ENCODE data around the gene TCF23.
"Not testable (repeated sequence)": the region's sequence is repeated elsewhere in the genome, so short reads cannot be mapped to it uniquely, and the experiment has no call there.

TCF23 gene

DNA sequence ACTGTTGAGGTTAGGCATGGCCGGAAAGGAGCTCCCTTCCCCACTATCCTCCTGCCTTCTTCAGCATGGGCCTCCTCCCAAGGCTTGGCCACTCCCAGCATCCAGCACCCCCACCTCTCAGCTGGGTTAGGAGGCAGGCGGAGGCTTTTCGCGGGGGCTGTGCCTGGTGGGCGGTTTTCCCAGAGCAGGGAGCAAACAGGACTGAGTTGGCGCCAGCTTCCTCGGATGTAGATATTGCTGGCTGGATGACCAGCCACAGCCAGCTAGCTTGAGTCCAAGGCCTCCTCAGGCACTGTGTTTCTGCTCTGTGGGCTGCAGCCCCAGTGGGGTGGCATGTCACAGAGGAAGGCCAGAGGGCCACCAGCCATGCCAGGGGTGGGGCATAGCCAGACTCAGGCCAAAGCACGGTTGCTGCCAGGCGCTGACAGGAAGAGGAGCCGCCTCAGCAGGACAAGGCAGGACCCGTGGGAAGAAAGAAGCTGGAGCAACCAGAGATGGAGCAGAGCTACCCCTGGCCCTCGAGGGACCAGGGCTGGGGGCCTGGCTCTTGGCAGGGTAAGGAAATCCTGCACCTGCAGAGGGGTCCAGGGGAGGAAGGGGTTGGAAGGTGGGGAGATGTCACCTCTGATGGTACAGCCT is at the start of gene TCF23:
TCF23 (plus strand) TSS at position 204 of the 639 bp plus-strand sequence; CDS start at position 334, 130 bp downstream.
- no peak for DNase-seq (ENCODE audit: low read depth)

DNA sequence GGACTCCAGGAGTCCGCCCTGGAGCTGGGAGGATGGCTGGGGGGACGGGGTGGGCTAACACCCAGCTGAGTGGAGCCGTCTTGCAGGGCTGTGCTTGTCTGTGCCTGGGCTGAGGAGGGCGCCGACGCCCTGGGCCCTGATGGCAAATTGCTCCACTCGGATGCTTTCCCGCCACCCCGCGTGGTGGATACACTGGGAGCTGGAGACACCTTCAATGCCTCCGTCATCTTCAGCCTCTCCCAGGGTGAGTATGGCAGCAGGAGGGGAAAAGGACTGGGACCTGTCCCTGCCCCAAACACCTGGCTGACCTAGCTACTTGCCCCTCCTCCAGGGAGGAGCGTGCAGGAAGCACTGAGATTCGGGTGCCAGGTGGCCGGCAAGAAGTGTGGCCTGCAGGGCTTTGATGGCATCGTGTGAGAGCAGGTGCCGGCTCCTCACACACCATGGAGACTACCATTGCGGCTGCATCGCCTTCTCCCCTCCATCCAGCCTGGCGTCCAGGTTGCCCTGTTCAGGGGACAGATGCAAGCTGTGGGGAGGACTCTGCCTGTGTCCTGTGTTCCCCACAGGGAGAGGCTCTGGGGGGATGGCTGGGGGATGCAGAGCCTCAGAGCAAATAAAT is 49.4 kb upstream of the TCF23 start:
- no peak for DNase-seq (ENCODE audit: low read depth)

DNA sequence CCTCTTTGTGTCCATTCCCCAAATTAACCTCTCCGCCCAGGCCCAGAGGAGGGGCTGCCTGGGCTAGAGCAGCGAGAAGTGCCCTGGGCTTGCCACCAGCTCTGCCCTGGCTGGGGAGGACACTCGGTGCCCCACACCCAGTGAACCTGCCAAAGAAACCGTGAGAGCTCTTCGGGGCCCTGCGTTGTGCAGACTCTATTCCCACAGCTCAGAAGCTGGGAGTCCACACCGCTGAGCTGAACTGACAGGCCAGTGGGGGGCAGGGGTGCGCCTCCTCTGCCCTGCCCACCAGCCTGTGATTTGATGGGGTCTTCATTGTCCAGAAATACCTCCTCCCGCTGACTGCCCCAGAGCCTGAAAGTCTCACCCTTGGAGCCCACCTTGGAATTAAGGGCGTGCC is 48.8 kb upstream of the TCF23 start:
- DNase-seq (ENCODE audit: low read depth): no peak

DNA sequence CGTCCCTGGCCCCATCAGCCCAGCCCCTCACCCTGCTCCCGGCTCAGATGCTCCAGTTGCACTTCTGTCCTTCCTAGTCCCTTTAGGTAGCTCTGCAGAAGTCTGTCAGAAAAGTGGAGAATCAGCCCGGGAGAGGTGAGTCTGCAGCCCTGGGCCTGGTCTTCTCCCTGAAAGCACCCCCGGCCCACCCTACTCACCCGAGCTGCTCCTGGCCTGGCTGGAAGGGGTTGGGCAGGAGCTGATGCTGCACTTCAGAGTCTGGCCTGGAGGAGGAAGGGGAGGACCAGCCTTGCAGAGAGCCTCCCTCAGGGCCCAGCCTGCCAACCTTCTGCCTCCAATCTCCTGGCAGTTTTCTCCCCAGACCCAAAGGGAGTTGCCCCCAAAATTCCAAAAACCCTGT is 46.5 kb upstream of the TCF23 start:
- DNase-seq (ENCODE audit: low read depth): no peak

DNA sequence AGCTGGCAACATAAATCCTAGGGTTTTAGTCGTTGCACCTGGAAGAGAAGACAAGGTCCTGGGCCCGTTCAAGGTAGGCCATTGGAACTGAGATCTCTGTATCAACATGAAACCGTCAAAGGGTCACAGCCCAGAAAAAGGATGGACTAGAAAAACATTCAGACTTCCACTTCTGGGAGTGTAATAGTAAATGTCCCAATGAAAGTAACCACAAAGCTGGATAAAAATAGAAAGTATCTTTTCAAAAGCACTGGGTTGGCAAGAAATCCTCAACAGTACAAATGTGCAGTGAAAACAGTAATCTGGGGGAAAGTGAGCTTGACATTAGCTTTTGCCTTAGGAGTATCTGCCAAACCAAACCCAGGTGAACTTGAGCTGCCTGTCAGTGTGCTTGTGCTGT is 42.8 kb upstream of the TCF23 start:
- DNase-seq (ENCODE audit: low read depth): no peak

DNA sequence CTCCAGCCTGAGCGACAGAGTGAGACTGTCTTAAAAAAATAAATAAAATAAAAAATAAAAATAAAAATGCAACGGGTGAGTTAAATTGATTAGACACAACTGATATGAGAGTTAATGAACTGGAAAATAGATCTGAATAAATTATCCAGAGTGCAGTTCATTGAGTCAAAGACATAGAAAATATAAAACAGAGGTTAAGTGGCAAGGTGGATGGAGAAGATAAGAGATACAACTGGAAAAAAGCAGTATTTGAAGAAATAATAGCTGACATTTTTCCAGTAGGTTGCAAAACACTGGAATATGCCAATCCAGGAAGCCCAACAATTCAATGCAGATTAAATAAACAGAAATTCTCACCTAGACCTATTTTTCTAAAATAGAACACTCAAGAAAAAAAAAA is 40.6 kb upstream of the TCF23 start:
- DNase-seq (ENCODE audit: low read depth): no peak

DNA sequence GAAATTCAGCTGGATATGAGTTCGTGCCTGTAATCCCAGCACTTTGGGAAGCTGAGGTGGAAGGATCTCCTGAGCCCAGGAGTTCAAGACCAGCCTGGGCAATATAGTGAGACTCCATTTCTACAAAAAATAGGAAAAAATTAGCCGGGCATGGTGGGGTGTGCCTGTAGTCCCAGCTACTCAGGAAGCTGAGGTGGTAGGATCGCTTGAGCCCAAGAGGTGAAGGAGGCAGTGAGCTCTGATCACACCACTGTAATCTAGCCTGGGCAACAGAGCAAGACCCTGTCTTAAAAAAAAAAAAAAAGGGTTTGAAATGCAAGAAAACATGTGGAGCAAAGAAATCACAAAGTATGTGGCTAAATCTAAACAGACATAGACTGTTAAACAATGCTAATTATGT is 39.7 kb upstream of the TCF23 start:
- no peak for DNase-seq (ENCODE audit: low read depth)

DNA sequence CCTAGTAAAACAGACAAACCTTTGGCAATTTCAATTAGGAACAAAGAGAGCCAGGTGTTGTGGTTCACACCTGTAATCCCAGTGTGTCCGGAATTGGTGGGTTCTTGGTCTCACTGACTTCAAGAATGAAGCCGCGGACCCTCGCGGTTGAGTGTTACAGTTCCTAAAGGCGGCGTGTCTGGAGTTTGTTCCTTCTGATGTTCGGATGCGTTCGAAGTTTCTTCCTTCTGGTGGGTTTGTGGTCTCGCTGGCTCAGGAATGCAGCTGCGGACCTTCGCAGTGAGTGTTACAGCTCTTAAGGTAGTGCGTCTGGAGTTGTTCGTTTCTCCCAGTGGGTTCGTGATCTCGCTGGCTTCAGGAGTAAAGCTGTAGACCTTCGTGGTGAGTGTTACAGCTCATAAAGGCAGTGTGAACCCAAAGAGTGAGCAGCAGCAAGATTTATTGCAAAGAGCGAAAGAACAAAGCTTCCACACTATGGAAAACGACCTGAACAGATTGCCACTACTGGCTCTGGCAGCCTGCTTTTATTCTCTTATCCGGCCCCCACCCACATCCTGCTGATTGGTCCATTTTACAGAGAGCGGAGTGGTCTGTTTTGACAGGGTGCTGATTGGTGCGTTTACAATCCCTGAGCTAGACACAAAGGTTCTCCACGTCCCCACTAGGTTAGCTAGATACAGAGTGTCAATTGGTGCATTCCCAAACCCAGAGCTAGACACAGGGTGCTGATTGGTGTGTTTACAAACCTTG is 38.0 kb upstream of the TCF23 start:
- DNase-seq (ENCODE audit: low read depth): not testable (repeated sequence)

DNA sequence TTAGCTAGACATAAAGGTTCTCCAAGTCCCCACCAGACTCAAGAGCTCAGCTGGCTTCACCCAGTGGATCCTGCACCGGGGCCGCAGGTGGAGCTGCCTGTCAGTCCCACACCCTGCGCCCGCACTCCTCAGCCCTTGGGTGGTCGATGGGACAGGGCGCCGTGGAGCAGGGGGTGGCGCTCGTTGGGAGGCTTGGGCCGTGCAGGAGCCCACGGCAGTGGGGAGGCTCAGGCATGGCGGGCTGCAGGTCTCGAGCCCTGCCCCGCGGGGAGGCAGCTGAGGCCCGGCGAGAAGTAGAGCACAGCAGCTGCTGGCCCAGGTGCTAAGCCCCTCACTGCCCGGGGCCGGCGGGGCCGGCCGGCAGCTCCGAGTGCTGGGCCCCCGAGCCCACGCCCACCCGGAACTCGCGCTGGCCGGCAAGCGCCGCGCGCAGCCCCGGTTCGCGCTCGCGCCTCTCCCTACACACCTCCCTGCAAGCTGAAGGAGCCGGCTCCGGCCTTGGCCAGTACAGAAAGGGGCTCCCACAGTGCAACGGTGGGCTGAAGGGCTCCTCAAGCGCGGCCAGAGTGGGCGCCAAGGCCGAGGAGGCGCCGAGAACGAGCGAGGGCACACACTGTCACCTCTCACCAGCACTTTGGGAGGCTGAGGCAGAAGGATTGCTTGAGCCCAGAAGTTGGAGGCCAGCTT is 37.3 kb upstream of the TCF23 start:
- DNase-seq (ENCODE audit: low read depth): not testable (repeated sequence)

DNA sequence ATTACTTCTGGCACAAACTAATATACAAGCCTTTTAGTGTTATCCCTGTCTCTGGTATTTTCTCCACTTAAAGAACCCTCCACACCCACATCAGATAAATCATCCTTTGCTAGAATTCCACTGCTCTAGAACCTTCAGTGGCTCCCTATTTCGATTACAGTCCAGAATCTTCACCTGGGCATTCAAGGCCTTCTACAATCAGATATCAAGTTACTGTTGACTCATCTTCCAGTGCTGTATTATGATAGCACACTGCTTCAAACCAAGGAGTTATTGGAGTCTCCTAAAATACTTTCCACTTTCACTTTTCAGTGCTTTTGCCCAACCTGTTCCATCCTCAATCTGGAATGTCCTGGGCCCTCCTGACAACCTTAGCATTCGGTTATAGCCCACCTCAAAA is 33.3 kb upstream of the TCF23 start:
- no peak for DNase-seq (ENCODE audit: low read depth)

DNA sequence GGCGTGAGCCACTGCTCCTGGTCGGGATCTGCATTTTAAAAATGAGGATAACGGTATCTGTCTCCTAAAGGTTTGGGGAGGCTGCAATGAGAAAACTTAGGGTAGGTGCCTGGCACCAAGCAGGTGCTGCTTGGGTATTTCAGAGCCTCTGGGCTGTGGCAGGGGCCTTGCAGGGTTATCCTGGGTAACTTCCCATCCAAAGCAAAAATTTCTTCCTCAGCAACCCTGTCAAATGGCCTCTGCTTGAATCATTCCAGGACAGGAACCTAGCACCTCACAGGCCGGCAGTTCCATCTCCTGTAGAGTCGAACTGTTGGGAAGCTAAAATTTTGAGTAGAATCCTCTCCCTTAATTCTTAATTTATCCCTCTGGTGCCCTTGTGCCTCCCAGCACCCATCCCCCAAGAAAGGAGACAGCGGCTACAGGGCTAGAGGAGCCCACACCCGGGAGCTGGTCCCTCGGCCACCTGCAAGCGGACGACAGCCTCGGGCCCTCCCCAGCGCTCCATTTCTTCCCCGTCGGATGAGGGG is 30.7 kb upstream of the TCF23 start:
- DNase-seq (ENCODE audit: low read depth): no peak

DNA sequence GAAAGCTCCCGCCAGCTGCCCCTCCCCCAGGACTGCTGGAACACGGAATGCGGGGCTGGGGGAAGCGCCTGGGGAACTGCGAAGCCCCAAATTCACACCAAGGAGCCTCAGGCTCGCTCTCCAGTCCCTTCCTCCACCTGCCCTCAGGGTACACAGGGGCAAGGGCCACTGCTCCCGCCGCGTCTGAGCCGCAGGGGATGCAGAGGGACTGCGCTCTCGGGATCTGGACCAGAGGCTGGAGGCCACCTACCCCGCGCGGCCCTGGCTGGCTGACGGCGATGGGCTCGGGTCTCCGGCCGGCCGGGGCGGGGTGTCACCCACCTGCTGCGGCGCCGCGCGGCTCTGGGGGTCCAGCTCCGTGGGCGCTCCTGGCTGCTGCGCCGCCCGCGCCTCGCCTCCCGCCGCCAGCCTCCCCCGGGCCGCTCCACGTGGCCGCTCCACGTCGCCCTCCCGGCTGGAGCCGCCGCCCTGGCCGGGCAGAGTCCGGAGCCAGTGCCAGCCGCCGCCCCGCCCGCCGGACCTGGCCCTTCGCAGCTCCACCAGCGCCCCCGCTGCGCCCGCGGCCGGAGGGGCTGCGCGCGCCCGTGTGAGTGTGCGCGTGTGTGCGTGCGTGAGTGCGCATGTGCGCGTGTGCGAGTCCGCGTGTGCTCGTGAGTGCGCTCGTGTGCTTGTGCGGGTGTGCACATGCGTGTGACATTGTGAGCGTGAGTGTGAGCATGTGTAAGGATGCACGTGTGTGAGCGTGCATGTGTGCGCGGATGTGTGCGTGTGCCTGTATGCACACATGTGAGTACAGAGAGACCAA is 30.1 kb upstream of the TCF23 start, which contains the start of gene CGREF1:
CGREF1 (minus strand) TSS at position 604 of the 805 bp plus-strand sequence. CDS start 14,762 bp downstream, outside the sequence.
- DNase-seq (ENCODE audit: low read depth): no peak

DNA sequence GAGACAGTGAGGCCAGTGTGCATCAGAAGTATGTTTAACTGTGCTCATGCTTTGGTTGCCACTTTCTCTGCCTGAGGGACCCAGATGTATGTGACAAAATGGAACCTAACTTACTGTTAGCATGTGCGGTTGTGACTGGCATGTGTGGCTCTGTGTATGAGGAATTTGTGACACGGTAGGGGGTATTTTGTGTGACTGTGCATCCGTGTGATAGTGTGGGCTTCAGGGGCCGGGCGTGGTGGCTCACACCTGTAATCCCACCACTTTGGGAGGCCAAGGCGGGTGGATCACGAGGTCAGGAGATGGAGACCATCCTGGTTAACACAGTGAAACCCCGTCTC is 29.5 kb upstream of the TCF23 start:
- DNase-seq (ENCODE audit: low read depth): not testable (repeated sequence)

DNA sequence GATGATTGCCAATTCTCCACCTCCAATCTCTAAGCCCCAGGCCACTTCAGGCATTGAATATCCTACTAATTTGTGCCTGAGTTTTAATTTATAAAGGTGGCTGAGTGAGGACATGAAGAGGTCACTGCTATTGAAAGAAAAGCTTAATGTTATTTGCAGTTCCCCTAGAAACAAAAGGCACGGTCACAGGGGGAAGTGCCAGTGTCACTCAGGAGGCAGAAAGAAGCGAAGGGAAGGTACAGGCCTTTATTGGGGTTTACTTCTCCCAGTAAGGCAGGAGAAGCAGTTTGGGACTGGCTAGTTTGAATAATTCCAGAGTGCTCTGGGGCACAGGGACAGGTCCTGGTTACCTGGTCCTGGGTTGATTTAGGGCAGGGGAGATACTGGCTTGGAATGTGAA is 26.9 kb upstream of the TCF23 start:
- DNase-seq (ENCODE audit: low read depth): no peak

DNA sequence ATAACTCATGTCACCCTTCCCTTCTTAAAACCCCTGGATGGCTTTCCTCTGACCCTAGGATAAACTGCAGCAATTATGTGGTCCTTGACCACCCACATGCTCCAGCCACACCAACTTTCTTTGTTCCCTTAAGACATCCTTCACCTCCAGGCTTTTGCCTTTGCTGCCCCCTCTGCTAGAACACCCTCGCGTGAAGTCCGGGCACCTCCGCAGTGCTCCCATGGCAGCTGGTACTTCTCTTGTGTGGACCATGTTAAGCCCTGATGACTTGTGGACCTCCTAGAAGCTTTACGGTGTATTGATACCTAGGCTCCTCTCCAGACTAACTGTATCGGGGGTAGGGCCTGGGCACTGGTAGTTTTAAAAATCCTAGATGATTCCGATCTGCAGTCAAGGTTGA is 26.0 kb upstream of the TCF23 start:
- no peak for DNase-seq (ENCODE audit: low read depth)

DNA sequence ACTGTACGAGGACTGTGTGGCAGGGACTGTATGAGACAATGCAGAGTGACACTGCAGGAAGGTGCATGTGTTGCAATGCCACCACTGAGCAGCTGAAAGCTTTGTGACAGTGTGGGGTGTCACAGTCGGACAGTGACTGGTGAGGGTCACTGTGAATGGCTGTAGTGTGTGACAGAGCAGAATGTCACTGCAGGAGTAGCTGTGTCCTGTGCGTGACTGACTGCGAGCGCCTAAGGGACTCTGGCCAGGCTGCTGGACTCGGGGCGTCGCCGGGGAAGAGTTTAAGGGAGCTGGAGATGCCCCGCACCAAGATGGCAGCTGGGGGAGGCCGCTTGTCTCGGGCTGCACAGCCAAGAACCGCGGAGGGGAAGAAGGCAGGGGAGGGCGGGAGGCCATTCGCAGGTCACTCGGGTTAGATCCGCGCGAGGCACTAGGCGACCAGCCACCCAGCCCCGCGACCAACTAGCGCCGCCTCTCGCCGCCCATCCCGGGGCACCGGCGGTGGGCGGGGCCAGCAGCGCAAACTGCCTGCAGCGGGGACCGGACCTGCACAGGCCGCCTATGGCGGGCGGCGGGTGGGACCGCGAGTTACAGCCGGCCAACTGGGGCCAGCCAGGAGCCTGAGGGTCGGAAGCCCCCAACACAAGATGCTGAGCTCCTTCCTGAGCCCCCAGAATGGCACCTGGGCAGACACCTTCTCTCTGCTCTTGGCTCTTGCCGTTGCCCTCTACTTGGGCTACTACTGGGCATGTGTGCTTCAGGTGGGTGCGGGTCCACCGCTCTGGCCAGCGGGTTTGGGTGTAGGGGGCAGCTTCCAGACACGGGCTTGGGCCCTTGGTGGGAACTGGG is 25.3 kb upstream of the TCF23 start, which contains the start of gene ABHD1:
ABHD1 (plus strand) TSS at position 514 of the 849 bp plus-strand sequence; CDS start at position 648, 134 bp downstream.
- no peak for DNase-seq (ENCODE audit: low read depth)

DNA sequence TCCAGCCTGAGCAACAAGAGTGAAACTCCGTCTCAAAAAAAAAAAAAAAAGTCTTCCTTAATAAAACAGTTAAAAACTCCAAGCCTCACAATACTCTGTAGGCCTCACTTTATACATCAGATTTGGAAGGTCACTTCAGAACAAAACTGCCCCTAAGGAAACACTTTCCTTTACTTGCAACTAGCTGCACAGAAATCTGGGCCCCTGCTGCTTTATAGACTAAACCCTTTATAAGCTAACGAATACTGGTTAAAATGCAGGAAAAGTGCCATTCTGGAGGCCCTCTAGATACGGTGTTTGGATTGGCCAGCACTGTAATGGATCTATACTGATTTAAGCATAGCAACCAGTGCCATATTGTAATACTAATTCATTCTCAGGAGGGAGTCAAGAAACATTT is 23.7 kb upstream of the TCF23 start:
- no peak for DNase-seq (ENCODE audit: low read depth)

DNA sequence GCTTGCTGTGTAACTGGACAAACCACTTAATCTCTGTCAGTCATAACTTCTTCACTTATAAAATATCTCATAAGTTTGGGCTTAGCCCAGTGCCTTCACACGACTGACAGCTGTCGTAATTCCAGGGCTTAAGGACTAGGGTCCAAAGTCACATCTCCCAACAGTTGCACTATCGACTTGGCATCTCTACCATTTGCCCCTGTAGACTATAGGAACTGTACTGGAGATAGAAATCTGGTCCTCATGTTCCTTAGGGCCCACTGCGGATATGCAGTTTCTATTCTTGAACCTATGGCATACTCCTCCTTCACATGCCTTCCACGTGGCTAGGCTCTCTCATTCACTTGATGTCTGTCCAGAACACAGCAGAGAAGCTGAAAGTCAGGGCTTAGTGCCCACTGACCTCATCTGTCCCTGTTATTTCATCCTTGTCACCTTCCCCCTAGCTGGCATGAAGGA is 22.5 kb upstream of the TCF23 start:
- DNase-seq (ENCODE audit: low read depth): no peak

DNA sequence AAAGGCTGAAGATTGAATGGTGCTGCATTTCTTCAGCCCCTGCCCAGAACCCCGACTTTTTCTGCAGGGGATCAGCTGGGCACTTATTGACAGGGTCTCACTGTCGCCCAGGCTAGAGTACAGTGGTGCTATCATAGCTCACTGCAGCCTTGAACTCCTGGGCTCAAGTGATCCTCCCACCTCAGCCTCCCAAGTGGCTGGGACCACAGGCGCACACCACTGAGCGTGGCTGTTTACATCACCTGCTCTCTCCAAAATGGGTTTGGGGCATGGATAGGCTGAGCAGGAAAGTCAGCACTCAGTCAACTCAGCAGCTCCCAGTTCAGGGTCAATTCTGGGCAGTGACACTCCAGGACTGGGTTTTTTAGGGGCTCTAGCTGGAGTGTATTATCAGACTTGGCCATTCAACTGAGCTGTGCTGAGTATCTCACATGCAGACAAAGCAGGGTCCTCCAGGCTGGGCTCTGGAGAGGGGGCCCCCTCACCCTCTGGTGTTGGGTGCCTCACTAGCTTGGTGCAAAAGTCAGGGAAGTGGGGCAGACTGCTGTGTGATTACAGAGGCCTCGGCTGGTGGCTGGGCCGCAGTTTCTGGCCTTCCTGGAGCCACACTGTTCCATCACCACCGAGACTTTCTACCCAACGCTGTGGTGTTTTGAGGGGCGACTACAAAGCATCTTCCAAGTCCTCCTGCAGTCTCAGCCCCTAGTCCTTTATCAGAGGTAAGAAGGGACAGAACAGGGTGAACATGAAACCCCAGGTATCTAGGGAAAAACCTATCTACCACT is 20.7 kb upstream of the TCF23 start:
- no peak for DNase-seq (ENCODE audit: low read depth)

All from GM04503 (cell line).